CD4-positive, alpha-beta T cell treated with Interleukin-4 for 1 hour (primary cell): Measurements from ENCODE around the gene KLHDC3.
"Not testable (repeated sequence)": the region's sequence is repeated elsewhere in the genome, so short reads cannot be mapped to it uniquely, and the experiment has no call there.

Experiments used
- DNase-seq, 2 donors: peaks; one replicate each; pipeline ENCODE4 v3.0.0-alpha.2; 2020 to 2022

Gene KLHDC3

DNA sequence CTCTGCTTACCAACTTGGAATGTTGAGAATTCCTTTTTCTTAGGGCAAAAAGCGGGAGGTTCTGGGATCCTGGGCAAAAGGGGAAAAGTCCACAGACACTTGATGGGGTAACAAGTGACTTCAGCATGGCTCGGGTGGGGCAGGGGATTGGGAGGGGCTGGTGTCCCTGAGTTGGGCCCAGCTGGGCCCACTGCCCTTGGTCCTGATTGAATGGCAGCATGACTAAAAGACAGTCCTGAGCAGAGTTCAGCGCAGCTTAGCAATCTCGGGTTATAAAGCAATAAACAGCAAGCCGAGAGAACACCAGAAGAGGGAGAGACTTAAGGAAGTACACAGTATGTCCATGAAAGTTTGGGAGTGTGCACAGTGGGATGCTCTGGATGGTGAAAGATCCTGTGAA lies 24.1 kb upstream of the KLHDC3 start:
- no peak for DNase-seq

DNA sequence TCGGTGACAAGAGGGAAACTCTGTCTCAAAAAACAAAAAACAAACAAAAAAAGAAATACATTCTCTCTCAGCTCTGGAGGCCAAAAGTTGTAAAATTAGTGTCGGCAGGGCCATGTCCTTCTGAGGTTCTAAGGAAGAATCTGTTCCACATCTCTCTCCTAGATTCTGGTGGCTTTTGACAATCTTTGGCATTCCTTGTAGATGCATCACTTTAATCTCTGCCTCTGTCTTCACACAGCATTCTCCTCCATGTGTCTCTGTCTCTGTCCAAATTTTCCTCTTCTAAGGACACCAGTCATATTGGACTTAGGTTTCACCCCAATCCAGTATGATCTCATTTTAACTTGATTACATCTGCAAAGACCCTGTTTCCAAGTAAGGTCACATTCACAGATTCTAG lies 20.6 kb upstream of the KLHDC3 start:
- DNase-seq: no peak

DNA sequence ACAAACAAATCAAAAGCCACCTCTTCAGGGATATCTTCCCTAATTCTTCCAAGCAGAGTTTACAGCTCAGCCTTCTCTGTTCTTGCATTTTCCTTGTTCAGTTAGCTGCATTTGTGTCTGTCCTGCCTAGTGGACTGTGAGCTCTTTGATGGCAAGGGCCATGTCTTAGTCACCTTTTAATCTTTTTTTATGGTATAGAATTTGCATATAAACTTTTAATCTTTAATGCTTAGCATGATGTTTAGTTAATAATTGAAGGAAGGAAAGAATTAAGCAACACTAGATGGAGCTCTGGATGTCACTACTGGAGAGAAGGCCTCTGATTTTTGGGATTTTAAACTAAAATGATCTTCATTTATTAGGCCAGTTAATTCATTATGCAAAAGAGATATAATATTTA lies 17.5 kb upstream of the KLHDC3 start:
- DNase-seq: no peak

DNA sequence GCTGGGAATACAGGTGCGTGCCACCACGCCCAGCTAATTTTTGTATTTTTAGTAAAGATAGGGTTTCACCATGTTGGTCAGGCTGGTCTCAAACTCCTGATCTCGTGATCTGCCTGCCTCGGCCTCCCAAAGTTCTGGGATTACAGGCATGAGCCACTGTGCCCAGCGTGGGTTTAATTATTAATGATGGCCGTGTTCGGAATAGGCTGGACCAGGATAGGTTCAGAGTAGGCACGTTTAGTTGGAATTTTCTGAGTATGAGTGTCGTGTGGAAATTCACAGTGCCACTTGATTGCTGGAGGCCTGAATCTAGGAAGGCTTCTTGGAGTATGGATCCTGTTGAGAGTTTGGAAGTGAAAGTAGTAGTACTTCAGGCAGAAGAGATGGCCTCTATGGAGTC lies 15.8 kb upstream of the KLHDC3 start:
- not testable (repeated sequence) for DNase-seq

DNA sequence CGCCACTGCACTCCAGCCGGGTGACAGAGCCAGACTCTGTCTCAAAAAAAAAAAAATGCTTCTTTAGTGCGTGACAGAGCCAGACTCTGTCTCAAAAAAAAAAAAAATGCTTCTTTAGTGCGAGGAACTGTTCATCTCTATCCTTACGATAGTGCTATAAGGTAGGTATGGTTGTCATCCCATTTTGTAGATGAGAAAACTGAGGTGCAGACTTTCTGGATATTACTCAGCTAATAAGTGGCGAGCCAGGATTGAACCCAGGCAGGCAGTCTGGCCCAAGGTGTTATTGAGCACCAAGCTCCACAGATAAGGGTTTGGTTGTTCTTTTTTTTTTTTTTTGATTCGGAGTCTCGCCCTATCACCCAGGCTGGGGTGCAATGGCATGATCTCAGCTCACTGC lies 12.2 kb upstream of the KLHDC3 start:
- DNase-seq: no peak

DNA sequence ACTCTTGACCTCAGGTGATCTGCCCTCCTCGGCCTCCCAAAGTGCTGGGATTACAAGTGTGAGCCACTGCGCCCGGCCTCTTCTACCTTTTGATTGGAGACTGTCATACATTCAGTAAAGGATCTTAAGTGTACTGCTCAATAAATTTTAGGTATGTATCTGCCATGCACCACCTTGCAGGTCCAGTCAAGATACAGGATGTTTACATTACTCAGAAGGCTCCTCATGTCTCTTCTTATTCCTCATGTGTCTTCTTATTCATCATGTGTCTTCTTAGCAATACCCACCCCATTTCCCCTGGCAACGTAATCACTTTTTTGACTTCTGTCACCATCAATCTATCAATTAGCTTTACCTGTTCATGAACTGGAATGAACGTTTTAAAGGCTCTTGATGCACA lies 8.2 kb upstream of the KLHDC3 start:
- no peak for DNase-seq

DNA sequence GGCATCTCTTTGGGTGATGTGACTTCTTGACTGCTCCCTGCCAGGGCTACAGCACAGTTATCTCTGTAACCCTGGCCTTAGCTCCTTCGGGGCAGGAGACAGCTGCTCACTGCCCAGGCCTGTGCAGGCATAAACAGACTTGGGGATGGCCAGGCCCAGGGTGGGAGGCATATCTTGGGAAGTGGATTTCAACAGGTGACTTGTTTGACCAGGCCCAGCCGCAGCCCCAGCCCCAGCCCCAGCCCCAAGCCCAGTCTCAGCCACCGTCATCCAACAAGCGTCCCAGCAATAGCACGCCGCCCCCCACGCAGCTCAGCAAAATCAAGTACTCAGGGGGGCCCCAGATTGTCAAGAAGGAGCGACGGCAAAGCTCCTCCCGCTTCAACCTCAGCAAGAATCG lies 7.8 kb upstream of the KLHDC3 start:
- DNase-seq: no peak

DNA sequence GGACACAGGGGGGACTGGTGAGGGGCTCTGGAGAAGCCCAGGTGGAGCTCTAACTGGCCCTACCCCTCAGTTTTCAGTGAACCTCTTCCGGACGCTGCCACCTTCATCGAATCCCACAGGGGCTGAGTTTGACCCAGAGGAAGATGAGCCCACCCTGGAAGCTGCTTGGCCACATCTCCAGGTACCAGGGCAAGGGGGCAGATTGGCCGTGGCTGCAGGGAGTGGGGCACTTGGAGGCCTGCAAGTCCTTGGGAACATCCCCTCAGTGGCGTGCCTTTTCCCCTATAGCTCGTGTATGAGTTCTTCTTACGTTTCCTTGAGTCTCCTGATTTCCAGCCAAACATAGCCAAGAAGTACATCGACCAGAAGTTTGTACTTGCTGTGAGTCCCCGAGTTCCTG lies 6.9 kb upstream of the KLHDC3 start:
- no peak for DNase-seq

DNA sequence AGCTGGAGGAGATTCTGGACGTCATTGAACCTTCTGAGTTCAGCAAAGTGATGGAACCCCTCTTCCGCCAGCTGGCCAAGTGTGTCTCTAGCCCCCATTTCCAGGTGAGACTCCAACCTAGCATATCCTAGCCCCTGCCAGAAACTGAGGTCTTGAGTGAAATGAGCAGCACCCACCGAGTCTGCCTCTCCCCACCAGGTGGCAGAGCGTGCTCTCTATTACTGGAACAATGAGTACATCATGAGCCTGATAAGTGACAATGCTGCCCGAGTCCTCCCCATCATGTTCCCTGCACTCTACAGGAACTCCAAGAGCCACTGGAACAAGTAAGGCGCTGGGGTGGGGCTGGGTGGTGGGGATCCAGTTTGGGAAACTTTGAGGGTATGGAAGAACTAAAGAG lies 4.9 kb upstream of the KLHDC3 start:
- DNase-seq: peak; percentile 38 to 42

DNA sequence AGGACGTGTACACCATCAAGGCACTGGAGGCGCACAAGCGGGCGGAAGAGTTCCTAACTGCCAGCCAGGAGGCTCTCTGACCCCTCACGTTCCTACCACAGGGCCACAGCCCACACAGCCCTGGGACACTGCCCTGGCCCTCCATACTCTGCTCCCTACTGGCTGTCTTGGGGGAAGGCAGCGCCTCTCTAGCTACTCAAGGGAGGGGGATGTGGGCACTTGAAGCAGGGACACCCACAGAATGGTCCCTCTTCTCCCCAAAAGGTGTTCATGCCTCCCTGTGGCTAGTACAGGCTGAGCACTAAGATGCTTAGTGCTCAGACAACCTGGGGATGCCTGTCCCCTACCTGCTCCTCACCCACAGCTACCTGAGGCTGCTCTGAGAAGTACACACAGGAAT lies 2.8 kb upstream of the KLHDC3 start:
- no peak for DNase-seq

DNA sequence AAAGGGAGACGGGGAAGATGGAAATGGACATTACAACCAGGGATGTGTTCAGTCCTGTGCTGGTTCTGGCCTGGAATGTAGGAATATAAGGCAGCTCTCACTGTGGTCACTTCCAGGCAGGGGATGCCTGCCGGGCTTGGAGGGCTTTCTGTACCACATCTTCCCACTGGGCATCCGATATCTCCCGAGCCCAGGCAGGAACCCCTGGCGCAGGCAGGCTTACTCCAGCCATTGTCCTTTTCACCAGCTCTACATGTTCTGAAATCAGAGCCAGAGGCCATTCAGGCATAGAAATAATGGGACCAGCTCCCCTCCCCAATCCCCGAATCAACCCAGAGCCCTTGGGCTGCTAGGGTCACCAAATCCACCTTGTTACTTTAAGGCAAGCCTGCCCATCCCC lies 1.7 kb upstream of the KLHDC3 start:
- DNase-seq: no peak

DNA sequence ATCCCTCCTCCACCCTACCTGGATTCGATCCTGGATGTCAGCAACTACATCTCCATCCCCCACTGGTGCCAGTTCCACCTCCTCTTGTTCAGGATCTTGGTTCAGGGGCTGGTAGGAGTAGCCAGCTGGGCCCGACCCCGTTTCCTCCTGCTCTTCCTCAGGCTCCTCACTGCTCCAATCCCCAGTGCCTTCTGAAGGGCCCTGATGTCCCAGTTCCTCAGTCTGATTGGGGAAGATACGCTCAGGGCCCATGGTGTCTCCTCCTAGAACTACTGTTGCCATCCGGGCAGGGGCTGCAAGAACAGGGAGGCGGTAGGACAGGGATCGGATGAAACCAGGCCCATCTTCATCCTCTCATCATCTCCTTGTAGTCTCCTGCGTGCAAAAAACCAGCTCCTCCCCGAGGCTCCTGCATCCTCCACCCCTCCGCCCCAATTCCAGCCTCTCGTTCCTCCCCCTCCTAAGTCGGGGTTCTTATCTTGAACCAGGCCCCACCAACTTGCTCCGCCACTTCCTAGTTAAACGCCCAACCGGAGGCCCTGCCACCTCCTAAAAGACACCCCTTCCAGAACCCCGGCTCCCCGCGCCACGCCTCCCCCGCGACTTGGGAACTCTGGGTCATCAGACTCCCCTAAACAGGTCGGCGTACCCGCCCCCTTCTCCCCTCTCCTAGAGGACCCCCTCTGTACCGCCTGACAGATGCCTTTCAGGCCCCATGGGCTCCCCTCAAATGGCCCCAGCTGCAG lies 779 bp upstream of the KLHDC3 start:
- DNase-seq: no peak

DNA sequence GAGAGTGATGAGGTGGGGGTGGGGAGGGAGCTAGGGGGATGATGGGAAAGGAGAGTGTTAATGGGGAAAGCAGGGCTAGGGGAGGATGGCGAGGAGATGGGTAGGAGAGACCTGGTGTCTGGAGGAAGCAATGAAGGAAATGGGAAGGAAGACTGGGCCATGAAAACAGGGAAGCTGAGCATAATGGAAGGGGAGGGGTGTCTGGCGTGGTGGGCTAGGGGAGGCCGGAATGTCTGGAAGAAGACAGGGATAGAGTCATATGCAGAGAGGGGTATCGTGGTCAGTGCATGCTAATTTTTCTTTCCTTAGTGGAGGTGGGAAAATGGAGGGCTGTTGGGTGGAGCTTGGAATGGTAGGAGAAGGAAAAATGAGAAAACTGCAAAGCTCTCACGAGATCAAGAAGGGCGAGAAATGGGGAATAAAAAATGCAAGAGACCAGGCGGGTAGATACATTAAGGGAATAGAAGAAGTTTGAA lies 423 bp downstream of the KLHDC3 start:
- no peak for DNase-seq

DNA sequence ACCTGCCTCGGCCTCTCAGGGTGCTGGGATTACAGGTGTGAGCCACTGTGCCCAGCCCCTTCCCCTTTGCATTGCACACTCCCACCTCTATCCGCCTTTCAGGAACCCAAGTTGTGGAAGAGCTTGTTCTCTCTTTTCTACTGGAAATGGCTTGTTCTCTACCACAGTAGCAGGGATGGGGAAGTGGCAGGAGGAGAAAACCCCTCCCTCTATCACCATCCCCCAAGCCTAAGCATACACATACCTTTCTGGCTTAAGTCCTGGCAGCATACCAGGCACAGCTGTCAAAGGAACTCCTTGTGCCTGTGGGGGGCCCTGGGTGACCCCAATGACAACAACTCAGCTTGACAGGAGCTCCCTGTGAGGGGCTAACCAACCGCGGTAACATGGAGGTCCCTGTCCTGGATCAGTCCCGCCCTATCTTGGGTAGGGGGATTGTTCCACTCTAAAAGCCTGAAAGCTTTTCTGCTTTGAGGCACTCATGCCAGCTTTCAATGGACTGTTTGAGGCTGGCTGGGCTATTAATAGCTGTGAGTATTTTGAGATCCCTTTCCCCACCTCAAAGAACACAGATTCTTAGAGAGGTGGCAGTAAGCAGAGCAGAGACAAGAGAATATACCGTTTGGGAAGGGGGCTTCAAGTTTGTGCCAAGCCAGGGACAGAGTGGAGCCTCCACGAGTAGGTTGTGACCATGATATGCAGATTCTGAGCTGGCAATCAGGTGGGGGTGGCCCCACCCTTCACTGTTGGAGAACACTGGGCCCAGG lies 2.3 kb downstream of the KLHDC3 start:
- DNase-seq: no peak

DNA sequence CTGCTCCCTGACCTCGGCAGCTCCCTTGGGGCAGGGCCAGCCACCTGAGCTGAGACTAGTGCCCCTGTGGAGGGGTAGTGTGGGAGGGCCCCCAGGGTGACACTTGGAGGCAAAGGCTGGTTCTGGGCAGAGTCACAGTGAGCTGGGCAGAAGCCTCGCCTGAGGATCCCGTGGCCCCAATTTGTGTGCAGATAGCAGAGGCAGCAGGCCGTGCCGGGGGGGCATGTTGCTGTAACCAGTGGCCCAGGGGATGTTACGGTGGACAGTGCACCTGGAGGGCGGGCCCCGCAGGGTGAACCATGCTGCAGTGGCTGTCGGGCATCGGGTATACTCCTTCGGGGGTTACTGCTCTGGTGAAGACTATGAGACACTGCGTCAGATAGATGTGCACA lies 2.9 kb downstream of the KLHDC3 start:
- DNase-seq: no peak

DNA sequence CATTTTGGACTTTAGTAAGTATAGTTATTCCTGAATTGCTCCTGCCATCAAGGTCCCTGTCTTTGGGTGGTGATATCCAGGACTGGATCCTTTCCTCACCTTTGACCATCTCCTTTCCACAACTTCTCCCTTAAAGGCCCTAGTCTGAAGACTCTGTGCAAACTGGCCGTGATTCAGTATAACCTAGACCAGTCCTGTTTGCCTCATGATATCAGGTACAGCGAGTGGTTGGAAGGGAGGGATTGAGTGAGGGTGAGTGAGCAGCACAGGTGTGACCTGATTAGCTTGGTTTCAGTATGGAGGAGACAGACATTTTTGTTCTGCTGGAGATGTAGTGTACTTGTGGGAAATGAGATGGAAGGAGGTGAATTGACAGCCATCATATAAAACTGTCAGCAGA lies 5.1 kb downstream of the KLHDC3 start:
- DNase-seq: no peak

DNA sequence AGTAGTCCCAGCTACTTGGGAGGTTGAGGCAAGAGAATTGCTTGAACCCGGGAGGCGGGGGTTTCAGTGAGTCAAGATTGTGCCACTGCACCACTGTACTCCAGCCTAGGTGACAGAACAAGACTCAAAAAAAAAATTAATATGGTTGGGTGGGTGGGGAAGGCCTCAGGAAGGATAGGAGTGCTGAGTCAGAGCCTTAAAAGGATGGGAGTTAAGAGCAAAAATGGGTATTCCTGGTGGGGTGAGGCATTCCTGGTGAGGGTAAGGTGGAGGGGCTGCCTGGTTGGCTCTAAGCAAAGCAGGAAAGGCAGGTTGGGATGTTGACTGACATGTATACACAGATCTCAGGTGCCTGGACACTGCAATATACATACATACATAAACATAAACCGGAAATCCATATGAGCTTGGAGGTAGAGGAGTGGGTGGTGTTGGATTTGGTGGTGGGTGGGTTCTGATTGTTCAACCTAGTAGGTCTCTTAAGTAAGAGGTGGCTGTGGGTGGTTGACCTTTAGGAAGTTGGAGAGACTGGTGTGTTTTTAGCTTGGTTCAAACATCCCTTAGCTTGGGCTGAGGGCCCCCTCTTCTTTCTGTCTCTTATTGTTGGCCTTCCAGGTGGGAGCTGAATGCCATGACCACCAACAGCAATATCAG lies 6.1 kb downstream of the KLHDC3 start:
- no peak for DNase-seq

DNA sequence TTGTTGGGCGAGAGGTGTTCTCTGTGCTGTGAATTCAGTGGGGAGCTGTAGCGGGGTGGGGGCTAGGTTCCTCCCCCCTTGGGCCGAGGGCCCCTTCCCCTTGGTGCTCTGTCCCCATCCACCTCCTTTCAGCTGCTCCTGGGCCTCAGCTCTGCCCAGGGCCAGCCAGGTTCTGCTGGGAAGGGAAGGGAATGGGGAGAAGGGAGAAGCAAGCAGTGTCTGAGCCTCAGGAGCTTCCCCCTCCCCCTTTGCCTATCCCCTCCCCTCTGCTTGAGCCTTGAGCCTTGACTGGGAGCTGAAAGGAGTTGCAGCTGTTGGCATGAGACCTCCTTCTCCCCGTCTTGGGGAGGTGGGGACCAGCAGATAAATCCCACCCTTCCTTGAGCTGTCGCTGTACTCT lies 6.8 kb downstream of the KLHDC3 start:
- no peak for DNase-seq

DNA sequence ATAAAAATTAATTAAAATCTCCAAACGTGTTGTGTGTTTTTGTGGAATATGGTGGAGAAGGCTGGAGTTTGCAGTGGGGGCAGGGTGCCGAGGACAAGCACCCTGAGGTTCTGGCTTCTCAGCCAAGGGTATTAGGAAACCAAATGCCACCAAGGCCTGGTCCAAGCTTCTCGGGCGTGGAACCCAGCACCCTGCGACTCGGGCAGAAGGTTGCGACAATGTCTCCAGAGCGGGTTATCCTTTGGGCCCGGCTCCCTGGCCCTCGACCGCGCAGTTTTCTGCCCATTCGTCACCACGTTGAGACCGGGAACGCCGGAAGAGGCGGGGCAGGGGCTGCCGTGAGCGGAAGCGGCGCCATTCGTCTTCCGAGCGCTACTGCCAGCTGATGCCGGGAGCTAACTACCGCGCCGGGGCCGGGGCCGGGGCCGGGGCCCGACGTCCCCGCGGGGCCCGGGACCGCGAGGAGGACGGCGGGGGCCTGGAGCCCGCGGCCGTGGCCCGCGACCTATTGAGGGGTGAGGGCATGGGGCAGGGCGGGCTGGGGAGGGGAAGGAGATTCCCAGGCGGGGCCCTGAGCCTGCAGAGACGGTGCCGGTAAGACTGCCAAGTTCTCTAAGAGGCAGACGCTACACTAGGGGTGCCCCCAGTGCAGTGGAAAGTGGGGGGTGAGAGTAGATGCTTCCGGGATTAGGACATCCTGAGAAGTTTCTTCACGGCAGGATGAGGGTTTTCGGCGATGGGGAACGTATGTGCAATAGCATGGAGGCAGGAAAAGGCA lies 7.4 kb downstream of the KLHDC3 start, which contains the start of gene RRP36:
Gene RRP36 (plus strand): TSS at position 354 of the 778 bp plus-strand sequence. CDS start 32 bp downstream, at position 386.
- DNase-seq: peak; percentile 61 to 65

DNA sequence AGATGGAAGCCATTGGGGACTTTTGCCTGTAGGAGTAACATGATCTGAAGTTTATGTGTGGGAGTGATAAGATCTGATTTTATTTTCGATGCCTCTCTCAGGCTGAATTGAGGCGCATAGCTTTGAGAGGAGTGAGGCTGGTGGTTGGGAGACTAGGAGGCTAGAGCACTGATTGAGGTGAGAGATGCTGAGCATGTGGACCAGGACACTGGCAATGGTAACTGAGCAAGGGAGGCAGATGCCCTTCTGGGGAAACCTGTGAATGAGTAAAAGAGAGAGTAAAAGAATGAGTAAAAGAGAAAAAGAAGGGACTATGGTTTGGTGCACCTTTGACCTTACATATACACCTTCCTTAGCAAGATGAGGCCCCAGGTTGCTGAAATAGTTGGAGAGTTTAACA lies 10.4 kb downstream of the KLHDC3 start:
- DNase-seq: no peak

DNA sequence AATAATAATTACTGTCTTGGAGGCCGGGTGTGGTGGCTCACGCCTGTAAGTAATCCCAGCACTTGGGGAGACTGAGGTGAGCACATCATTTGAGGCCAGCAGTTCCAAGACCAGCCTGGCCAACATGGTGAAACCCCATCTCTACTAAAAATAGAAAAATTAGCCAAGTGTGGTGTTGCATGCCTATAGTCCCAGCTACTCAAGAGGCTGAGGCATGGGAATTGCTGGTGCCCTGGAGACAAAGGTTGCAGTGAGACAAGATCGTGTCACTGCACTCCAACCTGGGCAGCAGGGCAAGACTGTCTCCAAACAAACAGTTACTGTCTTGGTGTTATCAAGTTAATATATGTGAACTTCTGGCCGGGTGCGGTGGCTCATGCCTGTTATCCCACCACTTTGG lies 12.3 kb downstream of the KLHDC3 start:
- no peak for DNase-seq

DNA sequence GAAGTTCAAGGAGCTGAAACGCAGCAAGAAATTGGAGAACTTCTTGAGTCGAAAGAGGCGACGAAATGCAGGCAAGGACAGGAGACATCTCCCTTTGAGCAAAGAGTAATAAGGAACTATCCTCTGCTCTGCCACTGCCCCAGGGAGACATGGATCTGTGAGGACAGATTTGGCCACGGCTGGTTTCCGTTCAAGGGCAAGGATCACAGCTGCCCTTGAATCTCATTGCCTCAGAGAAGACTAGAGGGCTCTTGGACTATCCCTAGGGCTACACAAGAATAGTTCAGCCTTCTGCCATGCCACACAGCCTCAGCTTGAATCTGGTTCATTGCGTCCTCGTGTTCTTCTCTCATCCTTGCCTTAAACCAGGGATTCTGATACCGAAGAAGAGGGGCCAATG lies 15.1 kb downstream of the KLHDC3 start:
- no peak for DNase-seq

DNA sequence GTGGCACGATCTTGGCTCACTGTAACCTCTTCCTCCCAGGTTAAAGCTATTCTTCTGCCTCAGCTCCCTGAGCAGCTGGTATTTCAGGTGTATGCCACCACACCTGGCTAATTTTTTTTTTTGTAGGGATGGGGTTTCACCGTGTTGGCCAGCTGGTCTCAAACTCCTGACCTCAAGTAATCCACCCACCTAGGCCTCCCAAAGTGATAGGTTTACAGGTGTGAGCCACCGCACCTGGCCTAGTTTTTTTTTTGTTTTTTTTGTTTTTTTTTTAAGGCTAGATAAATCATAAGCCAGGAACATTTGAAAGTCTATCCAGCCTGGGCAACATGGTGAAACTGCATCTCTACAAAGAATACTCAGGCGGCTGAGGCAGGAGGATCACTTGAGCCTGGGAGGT lies 18.3 kb downstream of the KLHDC3 start:
- DNase-seq: no peak
